Natural killer cell (primary cell): ENCODE data around the gene DECR2. TPM values are rescaled to one million over a fixed set of nuclear protein-coding genes. Genes with fewer than 3 reads are reported as not detected.
A peak's percentile ranks its signal among the peaks of the same experiment; 100 is the strongest.

Source experiments
- ATAC-seq, 3 donors: fragments of 150-1000 bp in 2 of 3; fragments of 200-7000 bp in 1 of 3; cut with Tn5 transposase; 1 replicate in 1 of 3; 2 replicates in 2 of 3; pipeline ENCODE4 v1.10.0; 2021; ENCODE audit warnings: mild to moderate bottlenecking in 2 of 3, moderate library complexity in 2 of 3
- DNase-seq, 2 donors: peaks; one replicate each; pipeline versions ENCODE4 v3.0.0 to v3.0.0-alpha.2; 2013 to 2021; ENCODE audit warnings: mixed read lengths in 1 of 2
- H3K27ac ChIP-seq: one replicate; pipeline ENCODE4 v1.5.1; 2013; ENCODE audit warnings: mild to moderate bottlenecking, low read length
- H3K27me3 ChIP-seq: one replicate; pipeline ENCODE4 v1.6.1; 2013; ENCODE audit warnings: low read length; ENCODE audit not compliant: control insufficient read depth, insufficient read depth
- H3K36me3 ChIP-seq: one replicate; pipeline ENCODE4 v1.6.1; 2013; ENCODE audit warnings: low read length; ENCODE audit not compliant: control insufficient read depth, insufficient read depth
- H3K4me1 ChIP-seq: one replicate; pipeline ENCODE4 v1.6.1; 2013; ENCODE audit warnings: low read length; ENCODE audit not compliant: control insufficient read depth, insufficient read depth
- H3K4me3 ChIP-seq: one replicate; pipeline ENCODE4 v1.5.1; 2013; ENCODE audit warnings: low read length
- H3K9me3 ChIP-seq: one replicate; pipeline ENCODE4 v1.6.1; 2013; ENCODE audit warnings: low read length; ENCODE audit not compliant: control insufficient read depth, insufficient read depth
- H3K27ac Mint-ChIP-seq, 2 donors: one replicate each; pipeline ENCODE4 v1.8.0; 2022; ENCODE audit warnings: mild to moderate bottlenecking in 2 of 2, mixed read lengths in 2 of 2, moderate library complexity in 1 of 2
- H3K27me3 Mint-ChIP-seq, 2 donors: one replicate each; pipeline ENCODE4 v1.8.0; 2022; ENCODE audit warnings: low read depth in 2 of 2, mixed read lengths in 2 of 2
- H3K36me3 Mint-ChIP-seq: one replicate; pipeline ENCODE4 v1.8.0; 2022; ENCODE audit warnings: mixed read lengths
- H3K4me1 Mint-ChIP-seq, 2 donors: one replicate each; pipeline ENCODE4 v1.8.0; 2022; ENCODE audit warnings: mixed read lengths in 2 of 2
- H3K4me3 Mint-ChIP-seq: one replicate; pipeline ENCODE4 v1.8.0; 2022; ENCODE audit warnings: mild to moderate bottlenecking, moderate library complexity, mixed read lengths
- H3K9me3 Mint-ChIP-seq, 2 donors: one replicate each; pipeline ENCODE4 v1.8.0; 2022; ENCODE audit warnings: mixed read lengths in 2 of 2
- WGBS: methylation state at CpG from one replicate; pipeline ENCODE4 v1.1.7; 2013; ENCODE audit warnings: missing lambda C conversion rate; ENCODE audit not compliant: insufficient coverage; 5-methylcytosine and 5-hydroxymethylcytosine counted together
- intact Hi-C: fragments of 100-400 bp; cut with micrococcal nuclease; formaldehyde crosslinking; loops from one replicate; pipeline ENCODE4 v1.14.2; 2022
- total RNA-seq, 4 donors: library from RNA; stranded (reverse); fragments of 120-200 nt in 1 of 4; gene quantifications; one replicate each; pipeline versions ENCODE4 v1.2.3 to v1.2.4, GENCODE V29; 2013 to 2022
- TF ChIP-seq, protein P1 (sequence below): fragments of 200-600 bp; IDR thresholded peaks from one replicate; pipeline ENCODE4 v1.8.0; 2022; ENCODE audit warnings: antibody characterized with exemption

DECR2 gene
- total RNA-seq, 3 donors from 2014 or later (not counting 1 experiment from before 2014, with no cell fraction given): 9.5 to 13.0 (median 12.9) TPM

DNA sequence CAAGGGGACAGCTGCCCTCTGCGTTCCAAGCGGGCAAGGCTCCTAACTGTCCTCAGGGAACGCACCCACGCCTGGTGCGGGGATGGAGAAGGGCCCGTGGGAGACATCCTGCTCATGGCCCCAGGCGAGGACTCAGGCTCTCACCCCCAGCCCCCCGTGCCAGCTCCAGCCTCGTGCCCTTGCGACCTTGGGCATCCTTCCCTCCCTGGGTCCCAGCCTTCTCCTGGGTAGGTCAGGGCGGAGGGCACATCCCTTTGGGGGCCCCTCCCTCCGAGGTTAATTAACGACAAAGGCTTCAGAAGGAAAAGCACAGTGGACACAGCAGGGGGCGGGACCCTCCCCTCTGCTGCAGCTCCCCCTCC is 22.9 kb upstream of the DECR2 start:
- Mint-ChIP-seq H3K27me3 (no peaks in the 10 kb centered on the region), H3K27ac (no peak overlapping the region), H3K4me1 (peaks cover 10 to 24% of the 10 kb centered on the region in 2 donors), H3K9me3 (no peaks in the 10 kb centered on the region), H3K4me3 (no peak overlapping the region), H3K36me3 (no peaks in the 10 kb centered on the region)
- WGBS: 93% methylated on average over 14 of the region's 14 CpGs
- Histone ChIP-seq H3K4me3 (no peak overlapping the region), H3K36me3 (peaks cover 23% of the 10 kb centered on the region), H3K27ac (no peak overlapping the region), H3K4me1 (peaks cover 42% of the 10 kb centered on the region), H3K9me3 (no peaks in the 10 kb centered on the region), H3K27me3 (no peaks in the 10 kb centered on the region)
- ATAC-seq: no peak
- no peak for DNase-seq
- TF ChIP-seq, protein P1, sequence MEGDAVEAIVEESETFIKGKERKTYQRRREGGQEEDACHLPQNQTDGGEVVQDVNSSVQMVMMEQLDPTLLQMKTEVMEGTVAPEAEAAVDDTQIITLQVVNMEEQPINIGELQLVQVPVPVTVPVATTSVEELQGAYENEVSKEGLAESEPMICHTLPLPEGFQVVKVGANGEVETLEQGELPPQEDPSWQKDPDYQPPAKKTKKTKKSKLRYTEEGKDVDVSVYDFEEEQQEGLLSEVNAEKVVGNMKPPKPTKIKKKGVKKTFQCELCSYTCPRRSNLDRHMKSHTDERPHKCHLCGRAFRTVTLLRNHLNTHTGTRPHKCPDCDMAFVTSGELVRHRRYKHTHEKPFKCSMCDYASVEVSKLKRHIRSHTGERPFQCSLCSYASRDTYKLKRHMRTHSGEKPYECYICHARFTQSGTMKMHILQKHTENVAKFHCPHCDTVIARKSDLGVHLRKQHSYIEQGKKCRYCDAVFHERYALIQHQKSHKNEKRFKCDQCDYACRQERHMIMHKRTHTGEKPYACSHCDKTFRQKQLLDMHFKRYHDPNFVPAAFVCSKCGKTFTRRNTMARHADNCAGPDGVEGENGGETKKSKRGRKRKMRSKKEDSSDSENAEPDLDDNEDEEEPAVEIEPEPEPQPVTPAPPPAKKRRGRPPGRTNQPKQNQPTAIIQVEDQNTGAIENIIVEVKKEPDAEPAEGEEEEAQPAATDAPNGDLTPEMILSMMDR: no peak
- intact Hi-C loops: no loop called here

GRCh38 chr16:379183-379960 is 22.3 kb upstream of the DECR2 start:
- Histone ChIP-seq H3K27me3 (no peaks in the 10 kb centered on the region), H3K9me3 (no peaks in the 10 kb centered on the region), H3K36me3 (peaks cover 21% of the 10 kb centered on the region), H3K4me3 (peak overlapping the region; percentile 8), H3K27ac (no peak overlapping the region), H3K4me1 (peaks cover 46% of the 10 kb centered on the region)
- Mint-ChIP-seq H3K4me3 (peak overlapping the region; percentile 81), H3K36me3 (no peaks in the 10 kb centered on the region), H3K27me3 (no peaks in the 10 kb centered on the region), H3K4me1 (peaks cover 10 to 24% of the 10 kb centered on the region in 2 donors), H3K27ac (no peak overlapping the region), H3K9me3 (no peaks in the 10 kb centered on the region)
- ATAC-seq (no peak), DNase-seq (no peak)
- TF ChIP-seq, protein P1: no peak
- 93% methylated on average over 16 of the region's 16 CpGs for WGBS
- intact Hi-C loops: no loop called here

GRCh38 chr16:379961-380761 is 21.5 kb upstream of the DECR2 start:
- Mint-ChIP-seq H3K27me3 (no peaks in the 10 kb centered on the region), H3K9me3 (no peaks in the 10 kb centered on the region), H3K4me3 (peak overlapping the region; percentile 81), H3K27ac (peak overlapping the region in 1 of 2 donors; percentile 14), H3K4me1 (peaks cover 10 to 24% of the 10 kb centered on the region in 2 donors), H3K36me3 (no peaks in the 10 kb centered on the region)
- no peaks in the 10 kb centered on the region for H3K9me3 ChIP-seq
- peaks cover 46% of the 10 kb centered on the region for H3K4me1 ChIP-seq
- H3K27ac ChIP-seq: no peak overlapping the region
- DNase-seq: peak in 1 of 2 donors; percentile 58
- H3K4me3 ChIP-seq: peak overlapping the region; percentile 62
- WGBS: 87% methylated on average over 27 of the region's 27 CpGs
- intact Hi-C loops: no loop called here
- no peak for ATAC-seq
- TF ChIP-seq, protein P1: no peak
- no peaks in the 10 kb centered on the region for H3K27me3 ChIP-seq
- H3K36me3 ChIP-seq: peaks cover 15% of the 10 kb centered on the region
